ENCODE data around the gene AREL1.

- no peak for TF ChIP-seq POLR2AphosphoS5 (IDR thresholded peaks at IDR 0.05; ENCODE audit: low read depth, low read length)
- no peak for TF ChIP-seq CTCF (IDR thresholded peaks at IDR 0.05)
- TF ChIP-seq REST (IDR thresholded peaks at IDR 0.05; ENCODE audit: insufficient read depth in 1 of 2, low read depth in 2 of 2, low read length in 1 of 2) = no peak
- TF ChIP-seq SIN3A (IDR thresholded peaks at IDR 0.05; ENCODE audit: borderline replicate concordance, insufficient read depth, low read depth, low read length) = no peak
- no peak for TF ChIP-seq TCF7L2 (IDR thresholded peaks at IDR 0.05; ENCODE audit: low read depth, low read length)
Measured at GRCh38 chr14:74649167-74649566, 63.7 kb downstream of the AREL1 start.
